HEK293 (cell line): ENCODE results near the gene DTWD2.

Experiments
- CTCF ChIA-PET: fragments of 350-600 bp; formaldehyde crosslinking; extraction: SDS; loops from one replicate; lab custom pipeline; 2021; ENCODE audit warnings: antibody characterized with exemption; lab: Yijun Ruan, JAX
- POLR2A ChIA-PET: fragments of 300-600 bp; formaldehyde crosslinking; extraction: SDS; loops from one replicate; lab custom pipeline; 2020; ENCODE audit warnings: antibody characterized with exemption, inconsistent platforms; lab: Yijun Ruan, JAX
- H3K27ac ChIP-seq: fragments of 200-500 bp; sonication (Bioruptor generic); 2 replicates; pipeline ENCODE4 v1.5.1; 2014; ENCODE audit warnings: low read depth, low read length, control low read depth, inconsistent platforms; ENCODE audit errors: extremely low read depth
- H3K36me3 ChIP-seq, 2 experiments: fragments of 200-500 bp in 1 of 2; sonication (Bioruptor generic) in 1 of 2; 1 replicate in 1 of 2; 2 replicates in 1 of 2; pipeline ENCODE4 v1.5.1; 2014 to 2017; ENCODE audit warnings: inconsistent platforms in 2 of 2, low read length in 2 of 2; ENCODE audit not compliant: control insufficient read depth in 2 of 2, insufficient read depth in 1 of 2
- H3K4me1 ChIP-seq: fragments of 200-500 bp; sonication (Bioruptor generic); 2 replicates; pipeline ENCODE4 v1.5.1; 2014; ENCODE audit warnings: mild to moderate bottlenecking, low read length, inconsistent platforms; ENCODE audit not compliant: control insufficient read depth, insufficient read depth
- H3K4me3 ChIP-seq: 2 replicates; pipeline ENCODE4 v1.5.1; 2011; ENCODE audit warnings: low read depth, mild to moderate bottlenecking, control low read depth, low read length, moderate library complexity
- H3K9me3 ChIP-seq: fragments of 200-500 bp; sonication (Bioruptor generic); 2 replicates; pipeline ENCODE4 v1.5.1; 2014; ENCODE audit warnings: low read depth, low read length, inconsistent platforms; ENCODE audit not compliant: control insufficient read depth, insufficient read depth
- PBX3 ChIP-seq: sonication (generic); formaldehyde crosslinking; IDR thresholded peaks from 2 replicates; pipeline ENCODE4 v1.8.1; 2022; ENCODE audit warnings: mild to moderate bottlenecking, moderate library complexity, missing genetic modification reagents
- SCRT2 ChIP-seq: fragments of 450-650 bp; formaldehyde crosslinking; IDR thresholded peaks from 2 replicates; pipeline ENCODE4 v1.5.1; 2016; ENCODE audit warnings: missing biosample characterization, missing genetic modification characterization
- ZFP41 ChIP-seq: fragments of 450-650 bp; formaldehyde crosslinking; IDR thresholded peaks from 2 replicates; pipeline ENCODE4 v1.5.1; 2016; ENCODE audit warnings: missing biosample characterization, missing genetic modification characterization, borderline replicate concordance
- ZIC2 ChIP-seq: fragments of 450-650 bp; formaldehyde crosslinking; IDR thresholded peaks from 2 replicates; pipeline ENCODE4 v1.5.1; 2016; ENCODE audit warnings: missing biosample characterization, missing genetic modification characterization
- ZNF16 ChIP-seq: fragments of 450-650 bp; formaldehyde crosslinking; IDR thresholded peaks from 2 replicates; pipeline ENCODE4 v1.5.1; 2016; ENCODE audit warnings: low read depth, missing biosample characterization, missing genetic modification characterization
- ZNF174 ChIP-seq: fragments of 450-650 bp; formaldehyde crosslinking; IDR thresholded peaks from 2 replicates; pipeline ENCODE4 v1.5.0; 2017; ENCODE audit warnings: missing biosample characterization, mild to moderate bottlenecking, missing genetic modification characterization
- ZNF18 ChIP-seq: fragments of 450-650 bp; formaldehyde crosslinking; IDR thresholded peaks from 2 replicates; pipeline ENCODE4 v1.5.1; 2016; ENCODE audit warnings: missing biosample characterization, missing genetic modification characterization
- ZNF223 ChIP-seq: fragments of 450-650 bp; formaldehyde crosslinking; IDR thresholded peaks from 2 replicates; pipeline ENCODE4 v1.5.1; 2016; ENCODE audit warnings: missing biosample characterization, missing genetic modification characterization
- ZNF292 ChIP-seq: fragments of 450-650 bp; formaldehyde crosslinking; IDR thresholded peaks from 2 replicates; pipeline ENCODE4 v1.5.1; 2016; ENCODE audit warnings: low read depth, missing biosample characterization, missing genetic modification characterization, borderline replicate concordance
- ZNF585B ChIP-seq: fragments of 450-650 bp; formaldehyde crosslinking; IDR thresholded peaks from 2 replicates; pipeline ENCODE4 v1.5.1; 2016; ENCODE audit warnings: missing biosample characterization, missing genetic modification characterization
- ZNF610 ChIP-seq: fragments of 450-650 bp; formaldehyde crosslinking; IDR thresholded peaks from 2 replicates; pipeline ENCODE4 v1.5.1; 2016; ENCODE audit warnings: missing biosample characterization, missing genetic modification characterization, borderline replicate concordance
- ZNF664 ChIP-seq: fragments of 450-650 bp; formaldehyde crosslinking; IDR thresholded peaks from 2 replicates; pipeline ENCODE4 v1.5.1; 2016; ENCODE audit warnings: missing biosample characterization, missing genetic modification characterization
- ZNF704 ChIP-seq: fragments of 450-650 bp; formaldehyde crosslinking; IDR thresholded peaks from 2 replicates; pipeline ENCODE4 v1.5.1; 2016; ENCODE audit warnings: missing biosample characterization, missing genetic modification characterization
- ZSCAN23 ChIP-seq: fragments of 450-650 bp; formaldehyde crosslinking; IDR thresholded peaks from 2 replicates; pipeline ENCODE4 v1.5.1; 2016; ENCODE audit warnings: missing biosample characterization, missing genetic modification characterization
- ZSCAN5A ChIP-seq: fragments of 450-650 bp; formaldehyde crosslinking; IDR thresholded peaks from 2 replicates; pipeline ENCODE4 v1.5.1; 2016; ENCODE audit warnings: missing biosample characterization, missing genetic modification characterization
- TF ChIP-seq, protein P1 (sequence below): fragments of 450-650 bp; formaldehyde crosslinking; IDR thresholded peaks from 2 replicates; pipeline ENCODE4 v1.5.1; 2016; ENCODE audit warnings: missing biosample characterization, missing genetic modification characterization
- TF ChIP-seq, protein P2 (sequence below): fragments of 450-650 bp; formaldehyde crosslinking; IDR thresholded peaks from 2 replicates; pipeline ENCODE4 v1.5.1; 2016; ENCODE audit warnings: missing biosample characterization, missing genetic modification characterization

DTWD2 gene

GRCh38 chr5:118788351-118788750 is 200.0 kb downstream of the DTWD2 start:
- H3K27ac ChIP-seq = no peak overlapping the region
- no peaks in the 10 kb centered on the region for H3K4me1 ChIP-seq
- ChIA-PET CTCF (no interaction called here), POLR2A (no interaction called here)
- no peaks in the 10 kb centered on the region for H3K36me3 ChIP-seq
- no peak overlapping the region for H3K4me3 ChIP-seq
- no peaks in the 10 kb centered on the region for H3K9me3 ChIP-seq
- TF ChIP-seq ZNF610 (tag by site-specific recombination) (no peak), ZIC2 (tag by site-specific recombination) (no peak), PBX3 (CRISPR knock-in tag) (no peak), ZSCAN5A (tag by site-specific recombination) (no peak), ZNF704 (tag by site-specific recombination) (no peak), ZNF16 (no peak), ZSCAN23 (no peak), ZNF18 (no peak), ZNF174 (tag by site-specific recombination) (no peak), ZNF223 (no peak), SCRT2 (tag by site-specific recombination) (no peak), ZNF292 (tag by site-specific recombination) (no peak), ZNF585B (no peak), ZNF664 (tag by site-specific recombination) (no peak), ZFP41 (tag by site-specific recombination) (no peak)
- TF ChIP-seq, protein P1, sequence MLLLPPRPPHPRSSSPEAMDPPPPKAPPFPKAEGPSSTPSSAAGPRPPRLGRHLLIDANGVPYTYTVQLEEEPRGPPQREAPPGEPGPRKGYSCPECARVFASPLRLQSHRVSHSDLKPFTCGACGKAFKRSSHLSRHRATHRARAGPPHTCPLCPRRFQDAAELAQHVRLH = no peak
- TF ChIP-seq, protein P2, sequence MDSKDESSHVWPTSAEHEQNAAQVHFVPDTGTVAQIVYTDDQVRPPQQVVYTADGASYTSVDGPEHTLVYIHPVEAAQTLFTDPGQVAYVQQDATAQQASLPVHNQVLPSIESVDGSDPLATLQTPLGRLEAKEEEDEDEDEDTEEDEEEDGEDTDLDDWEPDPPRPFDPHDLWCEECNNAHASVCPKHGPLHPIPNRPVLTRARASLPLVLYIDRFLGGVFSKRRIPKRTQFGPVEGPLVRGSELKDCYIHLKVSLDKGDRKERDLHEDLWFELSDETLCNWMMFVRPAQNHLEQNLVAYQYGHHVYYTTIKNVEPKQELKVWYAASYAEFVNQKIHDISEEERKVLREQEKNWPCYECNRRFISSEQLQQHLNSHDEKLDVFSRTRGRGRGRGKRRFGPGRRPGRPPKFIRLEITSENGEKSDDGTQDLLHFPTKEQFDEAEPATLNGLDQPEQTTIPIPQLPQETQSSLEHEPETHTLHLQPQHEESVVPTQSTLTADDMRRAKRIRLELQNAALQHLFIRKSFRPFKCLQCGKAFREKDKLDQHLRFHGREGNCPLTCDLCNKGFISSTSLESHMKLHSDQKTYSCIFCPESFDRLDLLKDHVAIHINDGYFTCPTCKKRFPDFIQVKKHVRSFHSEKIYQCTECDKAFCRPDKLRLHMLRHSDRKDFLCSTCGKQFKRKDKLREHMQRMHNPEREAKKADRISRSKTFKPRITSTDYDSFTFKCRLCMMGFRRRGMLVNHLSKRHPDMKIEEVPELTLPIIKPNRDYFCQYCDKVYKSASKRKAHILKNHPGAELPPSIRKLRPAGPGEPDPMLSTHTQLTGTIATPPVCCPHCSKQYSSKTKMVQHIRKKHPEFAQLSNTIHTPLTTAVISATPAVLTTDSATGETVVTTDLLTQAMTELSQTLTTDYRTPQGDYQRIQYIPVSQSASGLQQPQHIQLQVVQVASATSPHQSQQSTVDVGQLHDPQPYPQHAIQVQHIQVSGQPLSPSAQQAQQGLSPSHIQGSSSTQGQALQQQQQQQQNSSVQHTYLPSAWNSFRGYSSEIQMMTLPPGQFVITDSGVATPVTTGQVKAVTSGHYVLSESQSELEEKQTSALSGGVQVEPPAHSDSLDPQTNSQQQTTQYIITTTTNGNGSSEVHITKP (tag by site-specific recombination) = no peak
